ENCODE measurements around the gene CCN5.

CCN5 gene

DNA sequence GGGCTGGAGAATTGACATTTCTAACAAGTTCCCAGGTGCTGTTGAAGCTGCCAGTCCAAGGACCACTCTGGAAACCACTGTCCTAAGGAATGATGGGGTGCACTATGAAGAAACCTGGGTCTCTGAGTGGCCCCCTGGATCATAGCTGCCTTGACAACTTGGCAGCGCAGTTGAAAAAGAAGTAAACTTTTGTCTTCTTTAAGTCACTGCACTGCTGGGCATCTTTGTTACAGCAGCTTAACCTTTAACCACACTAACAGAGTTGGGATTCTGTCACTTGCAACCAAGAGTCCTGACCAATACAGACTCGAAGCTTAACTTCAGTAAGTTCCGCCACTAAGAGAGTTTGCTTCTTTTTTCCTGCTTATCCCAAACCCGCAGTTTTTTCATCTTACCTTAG is 21.9 kb downstream of the CCN5 start:
- no peak for DNase-seq (ENCODE audit: low read depth in 2 of 2)

GRCh38 chr20:44738813-44739477 is 23.8 kb downstream of the CCN5 start:
- DNase-seq (ENCODE audit: low read depth in 2 of 2), result peak in 1 of 2 donors; percentile 39

- no peak for DNase-seq (ENCODE audit: low read depth in 2 of 2)
These were observed 24.8 kb downstream of the CCN5 start for GRCh38 chr20:44739942-44740341.

DNA sequence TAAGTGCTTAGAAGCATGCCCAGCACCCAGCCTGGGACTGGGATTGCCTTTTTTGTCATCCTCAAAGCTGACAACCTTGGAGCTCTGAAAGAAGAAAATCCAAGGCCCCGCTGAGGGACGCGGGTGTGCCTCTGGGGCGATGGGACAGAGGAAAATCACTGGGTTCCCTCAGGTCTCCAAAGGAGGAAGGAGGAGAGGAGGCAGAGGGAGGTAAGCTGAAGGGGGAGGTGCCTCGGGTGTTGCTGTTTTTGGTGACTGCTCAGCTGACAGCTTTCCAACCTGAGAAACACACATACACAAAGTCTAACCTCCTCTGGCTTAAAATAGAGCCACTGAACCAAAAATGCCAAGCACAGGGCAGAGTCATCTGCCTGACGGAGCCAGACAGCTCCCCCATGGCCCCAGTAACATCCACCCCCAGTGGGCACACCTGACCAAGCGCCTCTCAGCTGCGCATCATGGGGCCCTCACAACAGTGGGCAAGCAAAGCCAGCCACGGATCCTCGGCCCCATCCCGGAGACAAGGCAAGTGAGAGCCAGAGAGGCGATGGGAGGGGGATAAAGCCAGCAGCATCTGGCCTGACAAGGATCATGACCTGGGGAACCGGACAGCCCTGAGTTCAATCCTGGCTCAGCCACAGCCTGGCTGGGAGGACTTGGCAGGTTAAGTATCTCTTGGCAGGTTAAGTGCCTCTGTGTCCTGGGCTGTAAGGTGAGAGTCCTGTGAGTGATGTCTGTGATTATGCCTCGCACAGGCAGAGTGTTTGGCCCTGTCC is 27.3 kb downstream of the CCN5 start:
- no peak for DNase-seq (ENCODE audit: low read depth in 2 of 2)

DNA sequence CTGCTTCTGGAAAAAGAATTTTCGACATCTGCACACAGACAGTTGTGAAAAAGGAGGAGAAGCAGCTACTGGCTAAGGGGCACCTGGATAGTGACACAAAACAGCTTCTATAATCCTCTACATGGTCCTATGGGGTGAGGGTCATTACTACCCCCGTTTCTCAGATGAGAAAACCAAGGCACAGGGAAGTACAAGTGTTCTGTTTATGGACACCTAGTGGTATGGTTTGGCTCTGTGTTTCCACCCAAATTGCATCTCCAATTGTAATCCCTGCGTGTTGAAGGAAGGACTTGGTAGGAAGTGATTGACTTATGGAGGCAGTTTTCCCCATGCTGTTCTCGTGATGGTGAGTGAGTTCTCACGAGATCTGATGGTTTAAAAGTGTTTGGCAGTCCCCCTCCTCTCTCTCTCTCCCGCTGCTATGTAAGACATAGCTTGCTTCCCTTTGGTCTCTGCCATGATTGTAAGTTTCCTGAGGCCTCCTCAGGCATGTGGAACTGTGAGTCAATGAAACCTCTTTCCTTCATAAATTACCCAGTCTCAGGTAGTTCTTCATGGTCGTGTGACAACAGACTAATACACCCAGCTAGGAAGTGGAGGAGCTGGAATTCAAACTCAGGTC is 28.0 kb downstream of the CCN5 start:
- DNase-seq (ENCODE audit: low read depth in 2 of 2), result no peak

DNA sequence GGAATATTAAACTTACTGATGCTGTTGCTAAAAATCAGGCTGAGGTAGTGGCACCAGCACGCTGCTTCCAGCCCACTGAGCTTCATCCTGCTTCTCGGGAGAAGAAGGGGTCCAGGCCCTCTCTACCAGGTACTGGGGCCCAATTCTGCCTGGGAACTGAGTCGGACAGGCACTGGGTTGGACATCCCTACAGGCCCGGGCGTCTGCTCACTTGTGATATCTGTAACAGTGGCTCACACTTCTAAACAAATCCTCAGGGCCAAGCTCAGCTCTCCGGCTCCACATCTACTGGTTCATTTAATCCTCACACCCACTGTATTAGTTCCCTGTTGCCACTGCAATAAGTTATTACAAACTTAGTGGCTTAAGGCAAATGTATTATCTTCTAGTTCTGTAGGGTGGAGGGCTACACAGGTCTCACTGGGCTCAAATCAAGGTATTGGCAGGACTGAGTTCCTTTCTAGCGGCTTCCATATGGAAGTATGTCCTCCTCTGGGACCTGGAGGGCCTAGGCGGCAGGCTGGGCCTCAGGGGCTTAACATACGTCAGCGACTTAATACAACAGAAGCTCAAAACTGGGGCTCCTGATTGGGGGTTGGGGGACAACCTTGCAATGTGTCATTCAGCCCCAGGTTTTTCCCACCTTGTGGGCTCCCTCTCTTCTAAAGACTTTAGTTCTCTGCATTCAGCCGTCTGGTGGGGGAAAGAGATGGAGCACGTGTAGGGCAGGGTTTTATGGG is 28.9 kb downstream of the CCN5 start:
- DNase-seq (ENCODE audit: low read depth in 2 of 2), result no peak

DNA sequence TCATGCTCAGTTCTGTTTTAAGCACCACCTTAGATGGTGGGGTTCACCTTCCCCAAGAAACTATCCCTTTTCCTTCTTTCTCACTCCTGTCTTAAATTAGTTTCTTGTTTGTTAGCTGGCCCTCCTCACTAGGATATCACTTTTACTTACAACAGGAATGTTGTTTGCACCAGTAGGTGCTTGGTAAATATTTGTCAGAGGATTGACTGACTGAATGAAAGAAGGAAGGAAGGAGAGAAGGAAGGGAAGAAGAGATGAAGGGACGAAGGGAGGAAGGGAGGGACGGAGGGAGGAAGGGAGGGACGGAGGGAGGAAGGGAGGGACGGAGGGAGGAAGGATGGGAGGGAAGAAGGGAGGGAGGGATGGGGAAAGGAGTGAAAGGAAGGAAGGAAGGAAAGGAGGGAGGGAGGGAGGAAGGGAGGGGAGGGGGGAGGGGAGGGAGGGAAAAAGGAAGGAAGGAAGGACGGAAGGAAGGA is 30.0 kb downstream of the CCN5 start:
- DNase-seq (ENCODE audit: low read depth in 2 of 2), result no peak

GRCh38 chr20:44745598-44746366 is 30.6 kb downstream of the CCN5 start, which contains the start of gene KCNK15:
Gene KCNK15, plus strand, starts transcription at chr20:44745865. Its CDS starts 46 bp downstream, at chr20:44745911.
- DNase-seq (ENCODE audit: low read depth in 2 of 2), result no peak

- DNase-seq (ENCODE audit: low read depth in 2 of 2), result no peak
These were observed 31.4 kb downstream of the CCN5 start for GRCh38 chr20:44746367-44747165.

DNA sequence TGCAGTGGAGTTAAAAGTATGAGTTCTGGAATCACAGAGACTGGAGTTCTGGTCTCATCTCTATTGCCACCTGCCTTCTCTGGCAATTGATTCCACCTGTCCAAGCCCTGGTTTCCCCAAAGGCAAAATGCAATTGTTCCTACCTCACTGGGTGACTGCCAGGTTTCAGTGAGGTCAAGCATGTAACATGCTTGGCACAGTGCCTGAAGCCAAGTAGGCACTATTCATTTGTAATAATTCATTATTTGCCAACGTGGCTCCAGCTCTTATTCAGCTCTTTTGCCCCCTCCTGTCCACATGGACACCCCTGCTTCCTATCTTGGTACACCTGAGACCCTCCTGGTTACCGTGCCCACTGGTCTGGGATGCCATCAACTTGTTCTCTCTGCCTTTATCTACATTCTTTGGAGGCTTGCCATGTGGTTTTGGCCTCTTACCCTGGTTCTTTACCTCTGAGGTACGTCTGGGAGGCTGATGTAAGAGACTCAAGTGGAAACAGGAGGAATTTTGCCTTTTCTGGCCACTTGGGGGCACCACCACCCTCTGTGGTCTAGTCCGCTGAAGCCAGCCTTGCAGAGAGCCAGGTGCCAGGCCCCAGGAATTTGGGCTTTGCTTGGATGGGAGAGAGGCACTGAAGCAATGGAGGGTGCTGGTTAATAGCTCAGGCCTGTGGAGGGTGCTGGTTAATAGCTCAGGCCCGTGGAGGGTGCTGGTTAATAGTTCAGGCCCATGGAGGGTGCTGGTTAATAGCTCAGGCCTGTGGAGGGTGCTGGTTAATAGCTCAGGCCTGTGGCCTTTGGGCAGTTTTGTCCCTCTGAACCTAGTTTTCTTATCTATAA is 32.2 kb downstream of the CCN5 start:
- peak; percentile 51 to 63 for DNase-seq (ENCODE audit: low read depth in 2 of 2)

DNA sequence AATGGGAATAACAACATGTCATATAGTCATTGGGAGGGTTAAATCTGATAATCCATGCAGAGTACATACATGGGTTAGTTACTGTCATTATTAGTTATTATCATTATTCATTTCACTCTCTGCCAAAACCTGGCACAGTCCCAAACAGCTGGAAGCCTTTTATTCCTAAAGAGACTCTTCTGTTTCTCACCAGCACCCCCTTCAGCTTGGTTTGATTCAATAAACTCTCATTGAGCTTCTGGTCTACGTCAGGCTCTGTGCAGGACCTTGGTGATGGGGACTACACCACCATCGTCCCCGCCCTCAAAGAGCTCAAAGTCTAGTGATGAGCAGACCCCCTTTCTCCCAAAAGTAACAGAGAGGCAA is 32.8 kb downstream of the CCN5 start:
- no peak for DNase-seq (ENCODE audit: low read depth in 2 of 2)

- DNase-seq (ENCODE audit: low read depth in 2 of 2), result no peak
These were observed 35.1 kb downstream of the CCN5 start for GRCh38 chr20:44750081-44750805.

GRCh38 chr20:44752099-44752931 is 37.1 kb downstream of the CCN5 start:
- no peak for DNase-seq (ENCODE audit: low read depth in 2 of 2)

GRCh38 chr20:44754554-44754953 is 39.4 kb downstream of the CCN5 start:
- no peak for DNase-seq (ENCODE audit: low read depth in 2 of 2)

DNA sequence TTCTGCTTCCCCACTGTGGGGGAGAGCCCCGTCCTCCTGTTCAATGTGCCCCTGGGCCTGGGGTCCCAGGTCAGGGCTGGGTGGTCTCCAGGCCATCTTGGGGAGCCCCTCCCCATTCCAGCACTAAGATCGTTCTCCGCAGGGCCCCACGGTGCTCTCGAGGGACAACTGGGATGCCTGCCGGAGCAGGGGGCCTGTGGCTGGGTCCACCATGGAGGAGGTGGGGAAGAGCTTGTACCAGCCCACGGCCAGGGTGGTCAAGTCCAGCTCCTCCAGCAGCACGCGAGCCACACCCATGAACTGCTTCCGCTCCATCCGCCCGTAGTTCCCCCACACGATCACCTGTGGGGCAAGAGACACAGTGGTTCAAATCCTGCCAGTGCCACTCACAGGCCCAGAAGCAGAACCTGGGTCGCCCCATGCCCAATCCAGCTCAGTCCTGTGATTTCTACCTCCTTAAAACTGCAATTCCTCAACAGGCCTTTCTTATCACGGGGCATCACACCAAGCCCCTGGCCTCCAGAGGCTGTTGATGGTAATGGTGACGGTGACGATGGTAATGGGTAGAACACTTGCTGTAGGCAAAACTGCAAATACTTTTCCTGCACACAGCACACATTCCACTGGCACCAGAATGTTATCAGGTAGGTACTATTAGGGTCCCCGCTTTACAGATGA is 41.0 kb downstream of the CCN5 start:
- no peak for DNase-seq (ENCODE audit: low read depth in 2 of 2)

DNA sequence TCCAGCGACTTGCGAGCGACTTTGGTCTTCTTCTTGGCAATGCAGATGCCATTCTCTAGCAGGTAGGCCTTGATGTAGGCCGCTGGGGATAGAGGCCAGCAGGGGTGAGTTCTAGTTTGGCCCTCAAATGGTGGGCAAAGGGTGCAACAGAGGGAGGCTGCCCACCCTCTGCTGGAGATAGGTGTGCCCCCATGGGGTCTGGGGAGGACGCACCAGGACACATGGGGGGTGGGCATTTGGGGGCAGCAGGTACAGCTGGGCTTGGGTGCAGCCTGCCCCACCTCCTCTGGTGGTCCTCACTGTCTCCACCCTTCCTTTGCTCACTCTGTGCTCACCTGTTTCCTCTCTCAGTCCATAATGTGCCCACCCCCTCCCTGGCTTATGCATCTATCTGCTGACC is 41.8 kb downstream of the CCN5 start:
- no peak for DNase-seq (ENCODE audit: low read depth in 2 of 2)
